AG04450 (cell line): Measurements from ENCODE around the gene GPR137. TPM values are rescaled to one million over a fixed set of nuclear protein-coding genes. Genes with fewer than 3 reads are reported as not detected.

Experiments
- CTCF ChIA-PET: fragments of 300-600, 350-600 bp; formaldehyde crosslinking; extraction: SDS; loops from one replicate; lab custom pipeline; 2022; ENCODE audit warnings: antibody characterized with exemption, inconsistent platforms; lab: Charles Lee
- POLR2A ChIA-PET: fragments of 350-600 bp; formaldehyde crosslinking; extraction: SDS; loops from one replicate; lab custom pipeline; 2021; ENCODE audit warnings: antibody characterized with exemption, inconsistent platforms; lab: Yijun Ruan, JAX
- DNase-seq: peaks from one replicate; pipeline ENCODE4 v3.0.0-alpha.2; 2011; ENCODE audit warnings: low read depth, low spot score
- H3K27ac ChIP-seq: one replicate; pipeline ENCODE4 v1.5.1; 2012; ENCODE audit warnings: low read depth, low read length, control low read depth
- H3K27me3 ChIP-seq: one replicate; pipeline ENCODE4 v1.6.0; 2012; ENCODE audit warnings: low read length; ENCODE audit not compliant: control insufficient read depth, insufficient read depth
- H3K4me3 ChIP-seq: 2 replicates; pipeline ENCODE4 v1.5.1; 2011; ENCODE audit warnings: mild to moderate bottlenecking, low read depth, low read length, control low read depth
- H3K9me3 ChIP-seq: 2 replicates; pipeline ENCODE4 v1.5.1; 2012; ENCODE audit warnings: low read length; ENCODE audit not compliant: control insufficient read depth, insufficient read depth
- polyA plus RNA-seq: library from polyadenylated mRNA; depleted of rRNA; stranded (reverse); fragments of >200 nt; gene quantifications from 2 replicates; pipeline ENCODE4 v1.2.3, GENCODE V29; 2011
- TF ChIP-seq, protein P1 (sequence below): IDR thresholded peaks from 2 replicates; pipeline ENCODE4 v1.5.1; 2011; ENCODE audit warnings: low read depth, low read length, control low read depth, inconsistent platforms

The GPR137 gene
- polyA plus RNA-seq, 1 experiment = 12.4 TPM

DNA sequence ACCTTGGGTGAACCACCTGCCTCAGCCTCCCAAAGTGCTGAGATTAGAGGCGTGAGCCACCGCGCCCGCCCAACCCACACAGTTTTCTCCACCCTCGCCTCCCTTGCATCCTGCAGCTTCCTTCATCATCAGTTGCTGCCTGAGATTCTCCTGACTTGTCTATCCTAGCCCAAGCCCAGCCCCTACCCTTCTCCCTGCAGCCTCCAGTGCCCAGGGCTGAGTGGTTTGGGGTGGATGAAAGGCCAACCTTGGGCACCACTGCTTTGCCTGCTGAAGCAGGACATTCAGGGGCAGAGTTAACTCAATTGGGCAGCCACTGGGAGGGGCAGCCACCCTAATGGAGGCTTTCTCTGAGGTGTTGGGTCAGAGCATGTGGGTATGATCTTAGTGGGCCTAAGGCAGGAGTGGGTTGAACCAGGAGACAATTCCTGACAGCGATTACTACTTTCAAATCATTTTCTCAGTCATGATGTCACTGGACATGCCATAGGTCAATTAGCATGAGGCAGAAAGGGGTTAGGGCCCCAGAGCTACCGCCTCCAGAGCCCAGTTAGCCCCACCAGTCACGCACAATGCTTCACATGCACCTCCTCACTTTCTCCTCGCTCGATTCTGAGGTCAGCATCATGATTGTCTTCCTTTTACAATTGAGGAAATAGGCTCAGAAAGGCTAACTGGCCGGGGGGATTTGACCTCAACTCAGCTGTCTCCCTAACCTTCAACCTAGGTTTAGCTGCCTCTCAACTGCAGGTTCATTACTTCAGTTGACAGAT, 45.8 kb upstream of the GPR137 start:
- TF ChIP-seq, protein P1, sequence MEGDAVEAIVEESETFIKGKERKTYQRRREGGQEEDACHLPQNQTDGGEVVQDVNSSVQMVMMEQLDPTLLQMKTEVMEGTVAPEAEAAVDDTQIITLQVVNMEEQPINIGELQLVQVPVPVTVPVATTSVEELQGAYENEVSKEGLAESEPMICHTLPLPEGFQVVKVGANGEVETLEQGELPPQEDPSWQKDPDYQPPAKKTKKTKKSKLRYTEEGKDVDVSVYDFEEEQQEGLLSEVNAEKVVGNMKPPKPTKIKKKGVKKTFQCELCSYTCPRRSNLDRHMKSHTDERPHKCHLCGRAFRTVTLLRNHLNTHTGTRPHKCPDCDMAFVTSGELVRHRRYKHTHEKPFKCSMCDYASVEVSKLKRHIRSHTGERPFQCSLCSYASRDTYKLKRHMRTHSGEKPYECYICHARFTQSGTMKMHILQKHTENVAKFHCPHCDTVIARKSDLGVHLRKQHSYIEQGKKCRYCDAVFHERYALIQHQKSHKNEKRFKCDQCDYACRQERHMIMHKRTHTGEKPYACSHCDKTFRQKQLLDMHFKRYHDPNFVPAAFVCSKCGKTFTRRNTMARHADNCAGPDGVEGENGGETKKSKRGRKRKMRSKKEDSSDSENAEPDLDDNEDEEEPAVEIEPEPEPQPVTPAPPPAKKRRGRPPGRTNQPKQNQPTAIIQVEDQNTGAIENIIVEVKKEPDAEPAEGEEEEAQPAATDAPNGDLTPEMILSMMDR = no peak
- peak overlapping the region; percentile 77 for H3K4me3 ChIP-seq
- POLR2A ChIA-PET = no interaction called here
- H3K27ac ChIP-seq = peak overlapping the region; percentile 94
- peaks cover 4% of the 10 kb centered on the region; the same call in 1 of the 2 replicates for H3K9me3 ChIP-seq
- no peak for DNase-seq
- H3K27me3 ChIP-seq = no peaks in the 10 kb centered on the region
- CTCF ChIA-PET = interaction anchor here (1.2 to 1.4 kb wide), 2 partner anchors 11 to 65 kb away, joined by 3 read pairs; partner anchors contain the start of gene PLCB3

DNA sequence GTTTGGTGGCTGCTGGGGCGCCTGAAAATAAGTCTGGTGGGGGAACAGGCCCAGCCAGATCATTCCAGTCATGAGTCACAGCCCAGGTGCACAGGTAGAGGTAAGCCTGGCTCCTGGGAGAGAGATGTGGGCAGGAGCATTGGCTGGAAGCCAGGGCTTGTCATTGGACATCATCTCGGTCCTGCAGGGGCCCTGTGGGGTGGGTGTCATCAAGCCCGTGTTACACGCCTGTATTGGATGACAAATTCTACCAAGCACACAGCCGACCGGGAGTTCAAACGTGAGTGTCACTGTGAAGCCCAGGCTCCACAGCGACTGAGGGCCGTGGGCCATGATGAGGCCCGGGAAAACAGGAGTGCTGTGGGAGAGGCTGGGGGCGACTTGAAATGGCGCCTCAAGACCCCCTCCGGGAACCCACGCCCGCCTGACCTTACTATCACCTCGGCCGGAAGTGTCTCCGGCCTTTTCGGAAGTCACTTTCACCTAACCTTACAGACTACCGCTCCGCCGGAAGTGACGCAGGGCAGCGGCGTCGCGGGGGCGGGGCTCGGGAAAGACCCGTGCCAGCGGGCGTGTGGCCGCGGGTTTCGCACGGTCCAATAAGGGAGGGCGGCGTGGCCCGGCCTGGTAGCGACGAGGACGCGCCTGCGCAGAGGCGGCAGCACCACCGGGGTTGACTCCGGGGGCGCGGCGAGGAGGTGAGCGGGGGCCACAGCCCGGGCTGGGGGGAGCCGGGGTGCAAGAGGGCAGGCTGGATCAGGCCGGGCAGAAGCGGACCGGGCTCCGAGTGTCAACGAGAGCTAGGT, 45.0 kb upstream of the GPR137 start, which contains the start of gene FKBP2:
Gene FKBP2, plus strand, starts transcription at position 661 of the 806 bp plus-strand sequence. CDS start 1,293 bp downstream, outside the sequence.
- POLR2A ChIA-PET = interaction anchor here (0.7 to 1.3 kb wide), 9 partner anchors 9 to 63 kb away, joined by 3 to 6 read pairs (median 4); partner anchors contain the start of genes NUDT22 and TRPT1
- no peaks in the 10 kb centered on the region for H3K27me3 ChIP-seq
- H3K4me3 ChIP-seq = peak within 1 kb of the TSS; percentile 84
- H3K27ac ChIP-seq = peak within 1 kb of the TSS; percentile 94
- peak; percentile 90 for DNase-seq
- peaks cover 4% of the 10 kb centered on the region; the same call in 1 of the 2 replicates for H3K9me3 ChIP-seq
- TF ChIP-seq, protein P1 = no peak
- CTCF ChIA-PET = interaction anchor here (0.6 to 1.5 kb wide), 6 partner anchors 10 to 609 kb away, joined by 3 to 11 read pairs (median 3); partner anchors contain the start of gene PLCB3

DNA sequence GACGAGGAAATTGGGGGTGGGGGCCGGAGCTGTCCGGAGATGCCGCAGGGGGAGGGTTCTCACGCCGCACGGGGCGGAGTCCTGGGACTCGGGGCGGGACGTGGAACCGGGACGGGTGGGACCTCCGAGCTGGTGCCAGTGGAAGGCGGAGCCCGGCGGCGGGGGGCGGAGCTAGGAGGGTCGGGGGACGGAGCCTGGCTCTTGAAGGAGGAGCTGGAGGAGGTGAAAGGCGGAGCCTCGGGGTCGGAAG, 44.5 kb upstream of the GPR137 start:
- CTCF ChIA-PET = interaction anchor here (0.6 to 1.5 kb wide), 4 partner anchors 28 to 609 kb away, joined by 3 to 11 read pairs (median 4); no protein-coding TSS in a partner anchor
- Histone ChIP-seq H3K9me3 (peaks cover 4% of the 10 kb centered on the region; the same call in 1 of the 2 replicates), H3K27me3 (no peaks in the 10 kb centered on the region), H3K27ac (peak overlapping the region; percentile 89), H3K4me3 (peak overlapping the region; percentile 77)
- POLR2A ChIA-PET = interaction anchor here (0.7 to 1.3 kb wide), 9 partner anchors 9 to 63 kb away, joined by 3 to 6 read pairs (median 4); partner anchors contain the start of genes NUDT22 and TRPT1
- TF ChIP-seq, protein P1 = no peak
- DNase-seq = peak; percentile 99

DNA sequence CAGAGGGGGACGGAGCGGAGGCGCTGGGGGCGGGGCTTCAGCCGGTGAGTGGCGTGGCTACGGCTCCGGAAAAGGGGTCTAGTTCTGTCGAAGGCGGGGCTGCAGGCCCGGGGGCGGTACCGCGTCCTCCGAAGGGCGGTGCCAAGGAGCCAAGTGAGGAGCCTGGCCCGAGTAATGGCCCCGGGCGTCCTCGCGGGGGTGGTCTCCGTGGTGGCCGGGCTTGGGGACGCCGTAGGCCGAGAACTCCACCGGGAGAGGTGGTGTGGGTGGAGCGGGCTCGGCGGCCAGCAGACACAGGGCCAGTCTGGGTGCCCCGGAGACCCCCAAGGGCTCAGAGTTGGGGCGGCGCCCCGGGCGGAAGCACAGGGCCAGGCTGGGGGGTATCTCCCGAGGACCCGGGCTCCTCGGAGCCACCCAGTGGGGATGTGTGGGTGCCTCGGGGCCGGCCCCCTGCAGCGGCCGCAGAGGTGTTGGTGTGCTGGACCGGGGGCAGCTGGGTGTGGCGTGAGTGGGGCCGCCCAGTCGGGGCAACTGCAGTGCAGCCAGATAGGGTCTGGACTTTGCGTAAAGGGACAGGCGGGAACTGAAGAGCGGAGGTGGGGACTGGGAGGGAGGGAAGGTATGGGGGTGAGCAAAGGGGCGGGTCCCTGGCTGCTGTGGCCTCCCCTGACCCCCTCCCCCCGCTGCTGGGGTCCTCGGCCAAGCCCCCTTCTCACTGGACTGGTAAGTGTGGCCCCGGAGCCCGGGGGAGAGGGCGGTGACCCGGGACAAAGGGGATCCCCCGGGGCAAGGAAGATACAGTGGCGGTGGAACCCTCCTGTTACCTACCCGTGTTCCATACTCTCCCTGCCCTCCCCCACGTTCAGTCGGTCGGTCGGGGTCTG, 43.9 kb upstream of the GPR137 start:
- Histone ChIP-seq H3K4me3 (peak overlapping the region; percentile 84), H3K27me3 (no peaks in the 10 kb centered on the region), H3K9me3 (peaks cover 4% of the 10 kb centered on the region; the same call in 1 of the 2 replicates), H3K27ac (peak overlapping the region; percentile 39)
- POLR2A ChIA-PET = interaction anchor here (0.7 to 1.3 kb wide), 10 partner anchors 10 to 62 kb away, joined by 3 to 6 read pairs (median 4); partner anchors contain the start of genes NUDT22, STIP1 and TRPT1
- TF ChIP-seq, protein P1 = no peak
- DNase-seq = no peak
- CTCF ChIA-PET = interaction anchor here (0.6 to 1.5 kb wide), 4 partner anchors 27 to 608 kb away, joined by 3 to 11 read pairs (median 4); no protein-coding TSS in a partner anchor
